Measurements from ENCODE around the gene KRTAP5-10.
"Not testable (repeated sequence)": the region's sequence is repeated elsewhere in the genome, so short reads cannot be mapped to it uniquely, and the experiment has no call there.

KRTAP5-10 gene

GRCh38 chr11:71613931-71614330 lies 48.6 kb downstream of the KRTAP5-10 start:
- DNase-seq: not testable (repeated sequence)

- DNase-seq: not testable (repeated sequence)
Measured at GRCh38 chr11:71614366-71614917, 49.1 kb downstream of the KRTAP5-10 start.

- not testable (repeated sequence) for DNase-seq
Measured at GRCh38 chr11:71615003-71615402, 49.6 kb downstream of the KRTAP5-10 start.

Data from right hindlimb (tissue), 1 donor.